Measurements from ENCODE around the gene ALDH9A1.

Gene ALDH9A1

GRCh38 chr1:165629151-165629550, 69.2 kb downstream of the ALDH9A1 start:
- no peak overlapping the region for H3K4me3 ChIP-seq (ENCODE audit: low read depth, low read length)
- TF ChIP-seq, protein P1, sequence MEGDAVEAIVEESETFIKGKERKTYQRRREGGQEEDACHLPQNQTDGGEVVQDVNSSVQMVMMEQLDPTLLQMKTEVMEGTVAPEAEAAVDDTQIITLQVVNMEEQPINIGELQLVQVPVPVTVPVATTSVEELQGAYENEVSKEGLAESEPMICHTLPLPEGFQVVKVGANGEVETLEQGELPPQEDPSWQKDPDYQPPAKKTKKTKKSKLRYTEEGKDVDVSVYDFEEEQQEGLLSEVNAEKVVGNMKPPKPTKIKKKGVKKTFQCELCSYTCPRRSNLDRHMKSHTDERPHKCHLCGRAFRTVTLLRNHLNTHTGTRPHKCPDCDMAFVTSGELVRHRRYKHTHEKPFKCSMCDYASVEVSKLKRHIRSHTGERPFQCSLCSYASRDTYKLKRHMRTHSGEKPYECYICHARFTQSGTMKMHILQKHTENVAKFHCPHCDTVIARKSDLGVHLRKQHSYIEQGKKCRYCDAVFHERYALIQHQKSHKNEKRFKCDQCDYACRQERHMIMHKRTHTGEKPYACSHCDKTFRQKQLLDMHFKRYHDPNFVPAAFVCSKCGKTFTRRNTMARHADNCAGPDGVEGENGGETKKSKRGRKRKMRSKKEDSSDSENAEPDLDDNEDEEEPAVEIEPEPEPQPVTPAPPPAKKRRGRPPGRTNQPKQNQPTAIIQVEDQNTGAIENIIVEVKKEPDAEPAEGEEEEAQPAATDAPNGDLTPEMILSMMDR (IDR thresholded peaks at IDR 0.05; ENCODE audit: control insufficient read depth, extremely low read depth, insufficient read depth): no peak
- DNase-seq (ENCODE audit: low read depth): no peak

DNA sequence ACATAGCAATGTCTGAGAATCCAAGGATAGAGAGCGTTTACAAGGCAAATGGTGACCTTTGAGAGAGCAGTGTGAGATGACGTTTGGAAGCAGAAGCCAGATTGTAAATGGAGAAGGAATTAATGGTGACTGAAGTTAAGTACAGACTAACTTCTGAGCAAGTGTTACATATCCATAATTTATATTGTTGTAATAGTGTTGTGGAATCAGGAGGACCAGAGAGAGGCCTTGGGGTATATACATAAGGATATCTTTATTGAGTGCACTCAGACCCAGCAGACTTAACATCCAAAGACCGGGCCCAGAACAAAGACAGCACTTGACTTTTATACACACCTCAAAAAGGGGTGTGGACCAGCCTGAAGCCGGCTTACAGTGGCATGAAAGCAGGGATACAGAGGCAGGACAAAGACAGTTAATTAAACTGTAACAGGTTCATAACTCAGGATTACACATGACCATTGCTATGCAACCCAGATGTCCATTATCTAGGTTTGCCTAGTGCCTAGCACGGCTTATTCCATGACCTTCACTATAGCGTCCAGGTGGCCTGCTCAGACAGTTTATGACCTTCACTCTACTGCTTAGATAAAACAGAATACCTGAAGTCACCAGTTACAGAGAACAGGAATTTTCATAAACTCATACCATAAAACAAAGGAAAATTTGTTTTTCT, 70.1 kb downstream of the ALDH9A1 start:
- DNase-seq (ENCODE audit: low read depth): no peak
- TF ChIP-seq, protein P1 (IDR thresholded peaks at IDR 0.05; ENCODE audit: control insufficient read depth, extremely low read depth, insufficient read depth): no peak
- no peak overlapping the region for H3K4me3 ChIP-seq (ENCODE audit: low read depth, low read length)

DNA sequence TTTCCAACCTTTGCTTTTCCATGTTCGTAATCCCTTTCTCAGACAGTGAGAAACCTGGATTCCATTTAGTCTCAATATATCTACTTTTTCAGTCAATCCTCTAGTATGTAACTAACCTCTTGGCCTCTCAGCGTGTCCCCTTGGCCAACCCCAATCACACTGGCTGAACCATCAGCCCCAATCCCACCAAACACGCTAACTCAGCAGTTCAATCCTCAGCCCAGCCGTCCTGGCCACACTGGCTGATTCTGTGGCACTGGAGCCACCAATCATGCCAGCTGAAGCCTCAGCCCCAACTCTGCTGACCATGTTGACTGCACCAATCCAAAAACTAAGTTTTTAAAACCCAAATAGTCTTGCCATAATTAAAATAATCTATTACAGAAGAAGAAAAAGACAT, 73.9 kb downstream of the ALDH9A1 start:
- no peak for DNase-seq (ENCODE audit: low read depth)
- TF ChIP-seq, protein P1 (IDR thresholded peaks at IDR 0.05; ENCODE audit: control insufficient read depth, extremely low read depth, insufficient read depth): no peak
- H3K4me3 ChIP-seq (ENCODE audit: low read depth, low read length): no peak overlapping the region

- H3K4me3 ChIP-seq (ENCODE audit: low read depth, low read length): no peak overlapping the region
- TF ChIP-seq, protein P1 (IDR thresholded peaks at IDR 0.05; ENCODE audit: control insufficient read depth, extremely low read depth, insufficient read depth): no peak
- no peak for DNase-seq (ENCODE audit: low read depth)
Observed at GRCh38 chr1:165623624-165624023, 74.7 kb downstream of the ALDH9A1 start.

DNA sequence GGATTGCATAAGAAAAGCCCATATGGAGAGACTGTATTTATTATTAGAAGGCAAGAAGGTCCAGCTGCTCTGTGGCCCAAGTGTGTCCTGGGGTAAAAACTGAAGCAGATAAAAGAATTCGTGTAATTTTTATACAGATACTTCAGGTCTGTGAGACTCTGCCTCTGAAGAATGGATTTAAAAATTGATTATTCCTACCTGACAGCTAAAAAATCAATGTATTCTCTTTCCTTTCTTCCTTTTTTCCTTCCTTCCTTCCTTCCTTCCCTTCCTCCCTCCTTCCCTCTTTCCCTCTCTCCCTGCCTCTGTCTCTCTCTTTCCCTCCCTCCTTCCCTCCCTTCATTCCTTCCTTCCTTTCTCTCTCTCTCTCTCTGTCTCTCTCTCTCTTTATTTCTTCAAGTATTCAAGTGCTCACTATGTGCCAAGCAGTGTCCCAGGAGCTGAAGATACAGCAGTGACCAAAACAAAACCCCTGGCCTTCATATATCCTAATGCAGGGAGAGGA, 78.7 kb downstream of the ALDH9A1 start:
- DNase-seq (ENCODE audit: low read depth): no peak
- H3K4me3 ChIP-seq (ENCODE audit: low read depth, low read length): no peak overlapping the region
- TF ChIP-seq, protein P1 (IDR thresholded peaks at IDR 0.05; ENCODE audit: control insufficient read depth, extremely low read depth, insufficient read depth): no peak

DNA sequence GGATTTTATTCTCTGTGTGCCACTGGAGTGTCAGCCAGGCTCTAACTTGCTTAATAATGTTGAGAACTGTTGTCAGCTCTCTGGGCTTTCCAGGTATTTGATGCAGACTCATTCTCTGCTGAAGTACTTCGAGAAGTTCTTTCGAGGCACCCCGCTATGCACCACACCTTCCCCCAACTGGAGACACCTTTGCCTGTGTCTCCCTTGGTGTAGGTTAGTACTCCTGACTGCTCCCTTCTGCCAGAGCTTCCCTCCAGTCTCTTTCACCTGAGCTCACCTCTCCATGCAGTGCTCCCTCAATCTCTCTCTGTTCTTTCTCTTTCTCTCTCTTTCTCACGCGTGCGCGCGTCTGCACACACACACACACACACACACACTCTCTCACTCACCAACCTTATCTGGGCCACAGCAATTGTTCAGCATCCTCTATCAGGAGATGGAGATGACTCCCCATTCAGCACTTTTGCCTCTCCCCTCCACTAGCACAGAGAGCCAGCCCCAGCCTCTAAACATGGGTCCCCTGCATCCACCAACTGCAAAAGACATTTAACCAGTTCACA, 81.3 kb downstream of the ALDH9A1 start:
- no peak for DNase-seq (ENCODE audit: low read depth)
- no peak overlapping the region for H3K4me3 ChIP-seq (ENCODE audit: low read depth, low read length)
- TF ChIP-seq, protein P1 (IDR thresholded peaks at IDR 0.05; ENCODE audit: control insufficient read depth, extremely low read depth, insufficient read depth): no peak
